Upper lobe of right lung (tissue), 1 donor: Measurements from ENCODE around the gene GYS1. TPM values are rescaled to one million over a fixed set of nuclear protein-coding genes. Genes with fewer than 3 reads are reported as not detected.

ENCODE experiments used
- ATAC-seq: fragments of 200-7000 bp; cut with Tn5 transposase; one replicate; pipeline ENCODE4 v1.9.1; 2020; ENCODE audit warnings: mild to moderate bottlenecking, moderate library complexity
- DNase-seq: peaks from one replicate; pipeline ENCODE4 v3.0.0-alpha.2; 2020
- H3K27ac ChIP-seq: fragments of 200-600 bp; one replicate; pipeline ENCODE4 v1.8.0; 2022
- H3K27me3 ChIP-seq: fragments of 200-600 bp; one replicate; pipeline ENCODE4 v1.8.0; 2022; ENCODE audit warnings: mild to moderate bottlenecking
- H3K36me3 ChIP-seq: fragments of 200-600 bp; one replicate; pipeline ENCODE4 v1.8.0; 2022
- H3K4me1 ChIP-seq: fragments of 200-600 bp; one replicate; pipeline ENCODE4 v1.8.0; 2022
- H3K4me3 ChIP-seq: fragments of 200-600 bp; one replicate; pipeline ENCODE4 v1.8.0; 2022; ENCODE audit warnings: mild to moderate bottlenecking
- H3K9me3 ChIP-seq: fragments of 200-600 bp; one replicate; pipeline ENCODE4 v1.8.0; 2022
- intact Hi-C: fragments of 100-400 bp; cut with DNase I; formaldehyde crosslinking; loops from one replicate; pipeline ENCODE4 v1.11.0; 2022
- total RNA-seq: library from RNA; stranded (reverse); fragmentation: NEBNext Ultra II Directional; extraction: Animal tissue kit (Norgen Biotek cat#: 25700); gene quantifications from one replicate; pipeline ENCODE4 v1.2.1, GENCODE V29; 2021
- TF ChIP-seq, protein P1 (sequence below): fragments of 200-600 bp; IDR thresholded peaks from one replicate; pipeline ENCODE4 v1.8.0; 2022; ENCODE audit warnings: antibody characterized with exemption
- donor health status: DM: no; HTN: yes; CAD: no; lungs with severe emphysema.

The GYS1 gene
- total RNA-seq, 1 donor from 2014 or later: 35.1 TPM

DNA sequence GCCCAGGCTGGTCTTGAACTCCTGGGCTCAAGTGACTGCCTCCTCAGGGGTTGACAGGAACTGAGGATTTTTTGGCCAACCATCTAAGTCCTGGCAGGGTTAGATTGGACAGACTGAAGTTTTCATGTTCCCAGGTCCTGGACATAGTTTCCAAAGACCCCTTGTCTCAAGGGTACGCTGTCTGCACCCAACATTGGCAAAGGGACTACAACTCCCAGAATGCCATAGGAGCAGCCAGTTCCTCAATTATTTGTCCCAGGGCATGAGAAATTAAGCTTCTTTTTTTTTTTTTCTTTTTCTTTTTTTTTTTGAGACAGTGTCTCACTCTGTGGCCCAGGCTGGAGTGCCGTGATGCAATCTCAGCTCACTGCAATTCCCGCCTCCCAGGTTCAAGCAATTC, 6.9 kb downstream of the GYS1 start:
- peaks cover 3% of the 10 kb centered on the region for H3K4me1 ChIP-seq
- H3K27ac ChIP-seq: no peak overlapping the region
- H3K4me3 ChIP-seq: no peak overlapping the region
- H3K27me3 ChIP-seq: no peaks in the 10 kb centered on the region
- ATAC-seq (no peak), DNase-seq (no peak)
- peaks cover 64% of the 10 kb centered on the region for H3K36me3 ChIP-seq
- no peaks in the 10 kb centered on the region for H3K9me3 ChIP-seq
- intact Hi-C loops: no loop called here
- TF ChIP-seq, protein P1, sequence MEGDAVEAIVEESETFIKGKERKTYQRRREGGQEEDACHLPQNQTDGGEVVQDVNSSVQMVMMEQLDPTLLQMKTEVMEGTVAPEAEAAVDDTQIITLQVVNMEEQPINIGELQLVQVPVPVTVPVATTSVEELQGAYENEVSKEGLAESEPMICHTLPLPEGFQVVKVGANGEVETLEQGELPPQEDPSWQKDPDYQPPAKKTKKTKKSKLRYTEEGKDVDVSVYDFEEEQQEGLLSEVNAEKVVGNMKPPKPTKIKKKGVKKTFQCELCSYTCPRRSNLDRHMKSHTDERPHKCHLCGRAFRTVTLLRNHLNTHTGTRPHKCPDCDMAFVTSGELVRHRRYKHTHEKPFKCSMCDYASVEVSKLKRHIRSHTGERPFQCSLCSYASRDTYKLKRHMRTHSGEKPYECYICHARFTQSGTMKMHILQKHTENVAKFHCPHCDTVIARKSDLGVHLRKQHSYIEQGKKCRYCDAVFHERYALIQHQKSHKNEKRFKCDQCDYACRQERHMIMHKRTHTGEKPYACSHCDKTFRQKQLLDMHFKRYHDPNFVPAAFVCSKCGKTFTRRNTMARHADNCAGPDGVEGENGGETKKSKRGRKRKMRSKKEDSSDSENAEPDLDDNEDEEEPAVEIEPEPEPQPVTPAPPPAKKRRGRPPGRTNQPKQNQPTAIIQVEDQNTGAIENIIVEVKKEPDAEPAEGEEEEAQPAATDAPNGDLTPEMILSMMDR: no peak

DNA sequence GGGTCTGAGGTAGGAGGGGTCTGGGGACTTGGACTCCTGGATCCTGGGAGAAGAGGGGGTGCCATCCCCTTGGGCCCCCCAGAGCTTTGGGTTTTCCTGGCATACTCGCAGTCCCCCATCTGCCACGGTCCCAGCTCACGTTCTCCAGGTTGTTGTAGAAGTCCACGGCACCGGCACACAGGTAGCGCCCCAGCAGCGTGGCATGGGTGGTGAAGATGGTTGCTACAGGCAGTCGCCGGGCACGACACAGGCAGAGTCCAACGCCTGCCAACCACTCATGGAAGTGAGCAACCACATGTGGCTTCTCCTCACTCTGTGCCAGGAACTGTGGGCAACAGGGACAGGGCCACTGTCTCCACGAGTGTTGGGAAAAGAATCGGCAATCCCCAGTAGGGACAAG, 7.4 kb downstream of the GYS1 start:
- Histone ChIP-seq H3K4me3 (no peak overlapping the region), H3K9me3 (no peaks in the 10 kb centered on the region), H3K27ac (no peak overlapping the region), H3K36me3 (peaks cover 69% of the 10 kb centered on the region), H3K4me1 (no peaks in the 10 kb centered on the region), H3K27me3 (no peaks in the 10 kb centered on the region)
- intact Hi-C loops: no loop called here
- ATAC-seq (no peak), DNase-seq (no peak)
- TF ChIP-seq, protein P1: no peak

DNA sequence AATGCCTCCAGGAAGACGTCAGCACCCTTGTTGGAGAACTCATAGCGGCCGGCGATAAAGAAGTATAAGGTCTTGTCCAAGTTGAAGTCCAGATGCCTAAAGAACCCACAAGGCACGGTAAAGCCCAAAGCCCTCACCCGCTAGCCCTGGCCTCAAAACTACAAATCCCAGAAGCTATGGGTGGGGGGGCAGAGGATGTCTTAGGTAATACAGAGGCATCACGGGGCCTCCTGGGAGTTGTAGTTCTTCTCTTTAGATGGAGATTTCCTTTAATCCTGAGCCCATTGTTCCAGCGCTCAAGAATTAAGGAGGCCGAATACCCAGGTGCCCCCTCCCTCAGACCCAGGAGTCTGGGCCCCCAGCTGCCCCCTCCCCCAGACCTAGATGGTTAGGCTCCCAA, 10.8 kb downstream of the GYS1 start:
- Histone ChIP-seq H3K9me3 (no peaks in the 10 kb centered on the region), H3K4me1 (no peaks in the 10 kb centered on the region), H3K27ac (no peak overlapping the region), H3K4me3 (no peak overlapping the region), H3K36me3 (peaks cover 69% of the 10 kb centered on the region), H3K27me3 (no peaks in the 10 kb centered on the region)
- ATAC-seq (no peak), DNase-seq (no peak)
- TF ChIP-seq, protein P1: no peak
- intact Hi-C loops: no loop called here

DNA sequence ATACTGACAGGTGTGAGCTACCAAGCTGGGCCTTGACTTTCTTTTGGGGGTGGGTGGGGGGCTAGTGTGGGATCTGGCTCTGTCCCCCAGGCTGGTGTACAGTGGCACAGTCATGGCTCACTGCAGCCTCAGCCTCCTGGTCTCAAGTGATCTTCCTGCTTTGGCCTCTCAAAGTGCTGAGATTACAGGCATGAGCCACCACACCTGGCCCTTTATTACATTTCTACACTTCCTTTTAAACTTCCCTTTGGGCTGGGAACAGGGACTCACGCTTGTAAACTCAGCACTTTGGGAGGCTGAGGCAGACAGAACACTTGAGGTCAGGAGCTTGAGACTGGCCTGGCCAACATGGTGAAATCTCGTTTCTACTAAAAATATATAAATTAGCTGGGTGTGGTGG, 16.0 kb downstream of the GYS1 start:
- intact Hi-C loops: no loop called here
- H3K27me3 ChIP-seq: no peaks in the 10 kb centered on the region
- DNase-seq: no peak
- H3K4me3 ChIP-seq: no peak overlapping the region
- H3K27ac ChIP-seq: no peak overlapping the region
- no peak for ATAC-seq
- no peaks in the 10 kb centered on the region for H3K9me3 ChIP-seq
- peaks cover 38% of the 10 kb centered on the region for H3K36me3 ChIP-seq
- TF ChIP-seq, protein P1: no peak
- no peaks in the 10 kb centered on the region for H3K4me1 ChIP-seq

DNA sequence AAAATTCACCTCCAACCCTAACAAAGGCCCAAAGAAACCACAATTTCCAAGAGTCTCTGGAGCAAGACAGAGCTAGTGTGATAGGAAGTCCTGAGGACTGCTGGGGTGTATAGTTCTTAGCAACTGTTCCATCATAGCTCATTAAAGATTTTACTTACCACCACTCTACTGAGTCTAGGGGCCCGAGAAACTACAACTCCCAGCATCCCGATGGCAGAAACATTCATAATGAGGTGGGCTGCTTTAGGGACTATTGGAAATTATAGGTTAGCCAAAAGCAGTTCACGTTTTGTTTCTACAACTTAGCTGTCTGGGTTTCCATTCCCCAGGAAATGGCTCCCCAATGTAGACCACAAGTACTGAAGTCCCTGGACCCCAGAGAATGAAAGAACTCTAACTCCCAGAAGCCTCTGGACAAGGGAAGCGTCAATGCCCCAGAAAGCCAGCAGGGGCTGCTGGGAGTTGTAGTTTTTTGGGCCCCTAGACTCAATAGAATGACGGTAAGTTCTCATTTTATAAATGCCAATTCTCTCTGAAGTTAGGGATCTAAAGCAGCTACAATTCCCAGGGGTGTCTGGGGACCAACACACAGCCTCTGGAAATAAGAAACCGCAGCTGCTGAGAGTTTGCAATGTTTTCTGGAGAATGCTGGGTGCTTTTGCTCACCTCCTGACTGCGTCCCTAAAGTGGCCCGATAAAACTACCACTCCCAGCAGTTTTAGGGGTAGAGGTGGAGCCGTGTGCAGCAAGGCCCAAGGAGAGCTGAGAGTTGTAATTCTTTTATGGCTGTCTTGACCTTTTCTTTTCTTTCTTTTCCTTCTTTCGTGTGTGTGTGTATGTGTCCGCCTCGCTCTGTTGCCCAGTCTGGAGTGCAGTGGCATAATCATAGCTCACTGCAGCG, 16.9 kb downstream of the GYS1 start:
- ATAC-seq: no peak
- intact Hi-C loops: no loop called here
- no peak overlapping the region for H3K27ac ChIP-seq

More for the DNA sequence above, 16.9 kb downstream of the GYS1 start:
- no peak for DNase-seq
- H3K36me3 ChIP-seq: peaks cover 30% of the 10 kb centered on the region
- H3K4me1 ChIP-seq: no peaks in the 10 kb centered on the region
- no peak overlapping the region for H3K4me3 ChIP-seq
- no peaks in the 10 kb centered on the region for H3K27me3 ChIP-seq
- no peaks in the 10 kb centered on the region for H3K9me3 ChIP-seq
- TF ChIP-seq, protein P1: no peak
